Tibial artery (tissue), 4 donors: ENCODE results near the gene CASS4.

ENCODE experiments used
- DNase-seq, 2 donors: peaks; one replicate each; pipeline ENCODE4 v3.0.0-alpha.2; 2019
- H3K27ac ChIP-seq, 2 donors: fragments of 200-600 bp; sonication (generic) in 1 of 2; 1 replicate in 1 of 2; 2 replicates in 1 of 2; pipeline ENCODE4 v1.5.1; 2018 to 2019; ENCODE audit warnings: mild to moderate bottlenecking in 1 of 2
- H3K27me3 ChIP-seq, 2 donors: fragments of 200-600 bp; sonication (generic) in 1 of 2; one replicate each; pipeline versions ENCODE4 v1.5.1 to v1.6.0; 2016 to 2019
- H3K36me3 ChIP-seq, 3 donors: fragments of 200-600 bp; sonication (generic) in 2 of 3; one replicate each; pipeline ENCODE4 v1.5.1; 2016 to 2019; ENCODE audit warnings: mild to moderate bottlenecking in 2 of 3
- H3K4me1 ChIP-seq, 4 donors: fragments of 200-600 bp; sonication (generic) in 2 of 4; 1 replicate in 3 of 4; 2 replicates in 1 of 4; pipeline ENCODE4 v1.5.1; 2016 to 2019
- H3K4me3 ChIP-seq, 2 donors: fragments of 200-600 bp; sonication (generic) in 1 of 2; 1 replicate in 1 of 2; 2 replicates in 1 of 2; pipeline ENCODE4 v1.5.1; 2018 to 2019; ENCODE audit warnings: mild to moderate bottlenecking in 2 of 2
- H3K9me3 ChIP-seq, 3 donors: fragments of 200-600 bp; sonication (generic) in 1 of 3; one replicate each; pipeline ENCODE4 v1.5.1; 2016 to 2019
- CTCF ChIP-seq, 2 experiments: fragments of 200-600 bp in 1 of 2; fragments of 450-650 bp in 1 of 2; IDR thresholded peaks; one replicate each; pipeline ENCODE4 v1.5.1; 2017 to 2019; ENCODE audit warnings: antibody characterized with exemption in 2 of 2, mild to moderate bottlenecking in 1 of 2, moderate library complexity in 1 of 2
- intact Hi-C: fragments of 100-400 bp; cut with DNase I; formaldehyde crosslinking; loops from one replicate; pipeline ENCODE4 v1.15.0; 2023; ENCODE audit warnings: low total_unique reads

The CASS4 gene

GRCh38 chr20:56414842-56415765, 3.0 kb downstream of the CASS4 start:
- Histone ChIP-seq H3K9me3 (no peaks in the 10 kb centered on the region), H3K4me3 (no peak overlapping the region), H3K4me1 (no peaks in the 10 kb centered on the region), H3K36me3 (peaks cover 0 to 22% (median 0%) of the 10 kb centered on the region in 3 donors), H3K27me3 (no peaks in the 10 kb centered on the region), H3K27ac (no peak overlapping the region)
- no peak for TF ChIP-seq CTCF (IDR thresholded peaks at IDR 0.05)
- intact Hi-C loops: no loop called here
- no peak for DNase-seq

- peaks cover 0 to 22% (median 0%) of the 10 kb centered on the region in 3 donors for H3K36me3 ChIP-seq
- no peak overlapping the region for H3K27ac ChIP-seq
- intact Hi-C loops: no loop called here
- no peaks in the 10 kb centered on the region for H3K27me3 ChIP-seq
- H3K9me3 ChIP-seq: no peaks in the 10 kb centered on the region
- no peaks in the 10 kb centered on the region for H3K4me1 ChIP-seq
- H3K4me3 ChIP-seq: no peak overlapping the region
- no peak for DNase-seq
- no peak for TF ChIP-seq CTCF (IDR thresholded peaks at IDR 0.05)
Observed at GRCh38 chr20:56417402-56417801, 5.3 kb downstream of the CASS4 start.

GRCh38 chr20:56417911-56418310, 5.9 kb downstream of the CASS4 start:
- DNase-seq: no peak
- Histone ChIP-seq H3K36me3 (peaks cover 0 to 19% (median 0%) of the 10 kb centered on the region in 3 donors), H3K27ac (no peak overlapping the region), H3K9me3 (no peaks in the 10 kb centered on the region), H3K4me1 (no peaks in the 10 kb centered on the region), H3K27me3 (no peaks in the 10 kb centered on the region), H3K4me3 (no peak overlapping the region)
- intact Hi-C loops: no loop called here
- TF ChIP-seq CTCF (IDR thresholded peaks at IDR 0.05): no peak

- Histone ChIP-seq H3K27ac (no peak overlapping the region), H3K9me3 (no peaks in the 10 kb centered on the region), H3K4me1 (no peaks in the 10 kb centered on the region), H3K4me3 (no peak overlapping the region), H3K27me3 (no peaks in the 10 kb centered on the region), H3K36me3 (peaks cover 0 to 18% (median 0%) of the 10 kb centered on the region in 3 donors)
- intact Hi-C loops: no loop called here
- no peak for DNase-seq
- no peak for TF ChIP-seq CTCF (IDR thresholded peaks at IDR 0.05)
Observed at GRCh38 chr20:56418385-56418861, 6.4 kb downstream of the CASS4 start.

GRCh38 chr20:56420028-56420427, 8.0 kb downstream of the CASS4 start:
- intact Hi-C loops: no loop called here
- H3K36me3 ChIP-seq: peaks cover 0 to 18% (median 0%) of the 10 kb centered on the region in 3 donors
- no peak for TF ChIP-seq CTCF (IDR thresholded peaks at IDR 0.05)
- no peak overlapping the region for H3K27ac ChIP-seq
- H3K4me3 ChIP-seq: no peak overlapping the region
- no peaks in the 10 kb centered on the region for H3K4me1 ChIP-seq
- no peaks in the 10 kb centered on the region for H3K9me3 ChIP-seq
- DNase-seq: no peak
- H3K27me3 ChIP-seq: no peaks in the 10 kb centered on the region
